OCI-LY7 (cell line): ENCODE data around the gene DHCR7. TPM values are rescaled to one million over a fixed set of nuclear protein-coding genes. Genes with fewer than 3 reads are reported as not detected.

Experiments
- BruUV-seq: library from RNA; stranded (reverse); fragments of 400-500 nt; replicated peaks from 2 replicates; lab custom pipeline; 2021; lab: Mats Ljungman, UMichigan
- CTCF ChIA-PET: fragments of 300-600 bp; sonication (Branson Sonifier 250); formaldehyde crosslinking; loops from one replicate; lab custom pipeline; 2022; ENCODE audit warnings: antibody characterized with exemption; ENCODE audit not compliant: unreplicated experiment; lab: Charles Lee
- POLR2A ChIA-PET: fragments of 300-600 bp; sonication (Branson Sonifier 250); formaldehyde crosslinking; loops from one replicate; lab custom pipeline; 2022; ENCODE audit warnings: antibody characterized with exemption; lab: Charles Lee
- DNase-seq: peaks from one replicate; pipeline ENCODE4 v3.0.0-alpha.2; 2015; ENCODE audit warnings: low spot score
- H2AFZ ChIP-seq: fragments of 200-600 bp; sonication (generic), shearing (Covaris generic); 2 replicates; pipeline ENCODE4 v1.6.1; 2014; ENCODE audit warnings: mild to moderate bottlenecking, antibody characterized with exemption, low read length, moderate library complexity
- H3K27ac ChIP-seq: fragments of 200-600 bp; sonication (generic); 2 replicates; pipeline ENCODE4 v1.5.1; 2014; ENCODE audit warnings: mixed run types, low read depth, mild to moderate bottlenecking, moderate library complexity, low read length, inconsistent platforms; ENCODE audit not compliant: poor library complexity, severe bottlenecking
- H3K36me3 ChIP-seq: fragments of 200-600 bp; sonication (generic); 2 replicates; pipeline ENCODE4 v1.6.1; 2014; ENCODE audit warnings: mild to moderate bottlenecking, antibody characterized with exemption, low read length, moderate library complexity, mixed read lengths; ENCODE audit not compliant: insufficient read depth
- H3K4me1 ChIP-seq: fragments of 200-600 bp; sonication (generic); 2 replicates; pipeline ENCODE4 v1.5.1; 2014; ENCODE audit warnings: mild to moderate bottlenecking, low read length; ENCODE audit not compliant: insufficient read depth, poor library complexity, severe bottlenecking
- H3K4me2 ChIP-seq: fragments of 200-600 bp; sonication (generic); 2 replicates; pipeline ENCODE4 v1.6.1; 2014; ENCODE audit warnings: mild to moderate bottlenecking, low read length
- H3K4me3 ChIP-seq: fragments of 200-600 bp; sonication (generic); 2 replicates; pipeline ENCODE4 v1.5.1; 2014; ENCODE audit warnings: mild to moderate bottlenecking, low read depth, low read length; ENCODE audit not compliant: poor library complexity, severe bottlenecking
- H3K79me2 ChIP-seq: fragments of 200-600 bp; sonication (generic); 2 replicates; pipeline ENCODE4 v1.6.1; 2016; ENCODE audit warnings: low read depth, mild to moderate bottlenecking, low read length, moderate library complexity, mixed read lengths; ENCODE audit not compliant: insufficient read depth
- H3K9me2 ChIP-seq: fragments of 200-600 bp; sonication (generic); 2 replicates; pipeline ENCODE4 v1.6.1; 2016; ENCODE audit warnings: mild to moderate bottlenecking, low read length, mixed read lengths; ENCODE audit not compliant: insufficient read depth
- H3K9me3 ChIP-seq: fragments of 200-600 bp; sonication (generic); 2 replicates; pipeline ENCODE4 v1.6.1; 2014; ENCODE audit warnings: mild to moderate bottlenecking, mixed run types, low read length, mixed read lengths
- H4K20me1 ChIP-seq: fragments of 200-600 bp; sonication (generic); 2 replicates; pipeline ENCODE4 v1.6.1; 2014; ENCODE audit warnings: mild to moderate bottlenecking, antibody characterized with exemption, low read length, moderate library complexity, mixed read lengths; ENCODE audit not compliant: insufficient read depth
- EZH2phosphoT487 ChIP-seq: fragments of 200-600 bp; sonication (generic); IDR thresholded peaks from 2 replicates; pipeline ENCODE4 v1.6.1; 2018; ENCODE audit warnings: low read depth, borderline replicate concordance, mild to moderate bottlenecking, mixed run types, antibody characterized with exemption, low read length, moderate library complexity, mixed read lengths
- intact Hi-C: fragments of 100-400 bp; cut with micrococcal nuclease; formaldehyde crosslinking; loops from one replicate; pipeline ENCODE4 v1.10.0; 2022; ENCODE audit not compliant: unreplicated experiment
- total RNA-seq, 2 experiments: library from RNA; depleted of rRNA in 1 of 2; stranded (reverse); fragments of >200 nt in 1 of 2; shearing (Covaris generic) in 1 of 2; gene quantifications; 2 replicates each; pipeline ENCODE4 v1.2.3, GENCODE V29; 2014 to 2022
- TF ChIP-seq, protein P1 (sequence below): fragments of 200-600 bp; sonication (generic); conservative IDR thresholded peaks from 2 replicates; pipeline ENCODE4 v1.5.1; 2014; ENCODE audit warnings: mild to moderate bottlenecking, antibody characterized with exemption, low read length, moderate library complexity, mixed read lengths

The DHCR7 gene
- total RNA-seq, 2 experiments from 2014 or later, result 33.4 to 110 TPM

DNA sequence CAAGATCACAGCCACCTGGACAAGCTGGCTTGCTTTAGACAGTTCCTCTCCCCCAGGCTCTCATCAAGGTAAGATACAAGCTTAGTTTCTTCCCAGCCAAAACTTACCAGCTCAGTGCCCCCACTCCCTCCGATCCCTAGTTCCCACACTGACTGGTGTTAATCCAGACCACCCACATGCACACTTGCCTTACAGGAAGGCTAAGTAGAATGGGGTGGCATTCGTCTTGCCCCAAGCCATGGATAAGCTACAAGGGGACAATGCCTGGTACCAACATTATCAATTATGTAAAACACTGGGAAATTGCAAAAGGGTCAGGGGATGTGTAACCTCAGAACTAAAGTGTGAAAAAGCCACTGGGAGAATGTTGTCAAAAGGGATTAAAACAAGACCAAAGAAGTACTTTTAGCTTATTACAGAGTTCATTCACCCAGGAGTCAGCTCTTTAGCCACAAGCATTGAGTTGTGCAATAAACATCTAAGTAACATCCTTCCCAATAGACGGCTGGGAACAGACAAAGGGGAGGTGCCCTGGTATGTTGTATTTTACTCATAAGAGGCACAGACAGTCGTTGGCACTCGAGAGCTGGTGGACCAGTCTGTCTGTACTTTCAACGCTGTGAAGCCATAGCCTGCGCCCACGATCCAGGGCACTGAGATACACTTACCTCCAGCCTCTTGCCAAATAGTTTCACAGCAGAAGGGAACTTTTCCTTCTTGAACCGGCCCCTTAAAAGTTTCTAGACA, 1.1 kb downstream of the DHCR7 start:
- ChIA-PET POLR2A (interaction anchor here (0.5 to 1.7 kb wide), 4 partner anchors 20 to 28 kb away, joined by 3 to 5 read pairs (median 4); no protein-coding TSS in a partner anchor), CTCF (no interaction called here)
- H3K4me2 ChIP-seq, result peak overlapping the region; percentile 90
- H3K4me3 ChIP-seq, result peak overlapping the region; percentile 91
- no peaks in the 10 kb centered on the region for H3K9me2 ChIP-seq
- DNase-seq, result no peak
- peaks cover 50% of the 10 kb centered on the region for H3K36me3 ChIP-seq
- peaks cover 34% of the 10 kb centered on the region for H3K4me1 ChIP-seq
- H3K9me3 ChIP-seq, result peaks cover 15% of the 10 kb centered on the region
- TSS peak; percentile 67 for BruUV-seq
- no peak overlapping the region for H3K27ac ChIP-seq
- intact Hi-C loops, result no loop called here
- TF ChIP-seq, protein P1, sequence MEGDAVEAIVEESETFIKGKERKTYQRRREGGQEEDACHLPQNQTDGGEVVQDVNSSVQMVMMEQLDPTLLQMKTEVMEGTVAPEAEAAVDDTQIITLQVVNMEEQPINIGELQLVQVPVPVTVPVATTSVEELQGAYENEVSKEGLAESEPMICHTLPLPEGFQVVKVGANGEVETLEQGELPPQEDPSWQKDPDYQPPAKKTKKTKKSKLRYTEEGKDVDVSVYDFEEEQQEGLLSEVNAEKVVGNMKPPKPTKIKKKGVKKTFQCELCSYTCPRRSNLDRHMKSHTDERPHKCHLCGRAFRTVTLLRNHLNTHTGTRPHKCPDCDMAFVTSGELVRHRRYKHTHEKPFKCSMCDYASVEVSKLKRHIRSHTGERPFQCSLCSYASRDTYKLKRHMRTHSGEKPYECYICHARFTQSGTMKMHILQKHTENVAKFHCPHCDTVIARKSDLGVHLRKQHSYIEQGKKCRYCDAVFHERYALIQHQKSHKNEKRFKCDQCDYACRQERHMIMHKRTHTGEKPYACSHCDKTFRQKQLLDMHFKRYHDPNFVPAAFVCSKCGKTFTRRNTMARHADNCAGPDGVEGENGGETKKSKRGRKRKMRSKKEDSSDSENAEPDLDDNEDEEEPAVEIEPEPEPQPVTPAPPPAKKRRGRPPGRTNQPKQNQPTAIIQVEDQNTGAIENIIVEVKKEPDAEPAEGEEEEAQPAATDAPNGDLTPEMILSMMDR, result no peak
- H2AFZ ChIP-seq, result no peak overlapping the region
- H3K79me2 ChIP-seq, result peaks cover 27% of the 10 kb centered on the region; the same call in 1 of the 2 replicates
- no peaks in the 10 kb centered on the region for H4K20me1 ChIP-seq

DNA sequence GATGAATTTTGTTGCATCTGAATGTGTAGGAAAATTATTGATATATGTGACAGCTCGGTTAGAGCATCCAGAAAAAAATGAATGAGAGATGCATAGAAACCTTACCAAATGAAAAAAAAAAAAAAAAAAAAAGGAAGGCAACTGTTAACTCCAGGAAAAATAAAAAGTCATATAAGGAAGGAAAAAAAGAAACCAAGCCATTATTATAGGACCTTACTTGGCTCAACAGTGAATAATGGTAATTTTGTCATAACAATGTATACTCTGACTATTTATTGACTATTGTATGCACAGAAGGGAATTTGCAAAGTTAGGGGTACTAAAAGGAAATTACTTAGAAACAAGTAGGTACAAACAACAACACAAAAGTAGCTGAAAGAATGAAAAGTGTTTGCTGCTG, 2.0 kb downstream of the DHCR7 start:
- H3K9me3 ChIP-seq, result peaks cover 15% of the 10 kb centered on the region
- peaks cover 24% of the 10 kb centered on the region for H3K4me1 ChIP-seq
- no peak overlapping the region for H3K4me2 ChIP-seq
- H3K79me2 ChIP-seq, result peaks cover 26% of the 10 kb centered on the region; the same call in 1 of the 2 replicates
- H3K36me3 ChIP-seq, result peaks cover 60% of the 10 kb centered on the region
- no peak overlapping the region for H3K4me3 ChIP-seq
- BruUV-seq, result no TSS peak
- H3K27ac ChIP-seq, result no peak overlapping the region
- DNase-seq, result no peak
- H2AFZ ChIP-seq, result no peak overlapping the region
- no peaks in the 10 kb centered on the region for H3K9me2 ChIP-seq
- POLR2A ChIA-PET, result interaction anchor here (0.6 to 1.3 kb wide), 2 partner anchors 28 to 1723 kb away, joined by 3 to 5 read pairs; no protein-coding TSS in a partner anchor
- no peaks in the 10 kb centered on the region for H4K20me1 ChIP-seq
- intact Hi-C loops, result no loop called here
- CTCF ChIA-PET, result no interaction called here
- TF ChIP-seq EZH2phosphoT487, result no peak
- TF ChIP-seq, protein P1, result no peak

DNA sequence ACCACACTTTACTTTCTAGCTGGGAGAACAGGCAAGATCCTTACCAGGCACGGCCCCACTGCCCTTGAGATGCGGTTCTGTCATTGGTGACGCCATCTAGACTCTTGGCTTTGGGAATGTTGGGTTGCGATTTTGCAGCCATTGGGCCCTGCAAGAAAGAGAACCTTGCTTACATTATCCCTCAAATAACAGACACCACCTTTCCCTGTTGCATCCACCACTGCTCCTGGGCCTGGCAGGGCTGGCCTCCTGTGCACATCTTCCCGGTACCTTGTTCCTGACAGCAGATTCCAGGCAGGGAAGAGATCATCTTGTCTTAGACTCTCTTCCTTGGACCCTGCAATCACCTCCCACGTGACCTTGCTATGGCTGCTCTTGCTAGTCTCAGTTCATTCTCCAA, 3.4 kb downstream of the DHCR7 start:
- POLR2A ChIA-PET, result interaction anchor here (0.7 to 1.3 kb wide), 2 partner anchors 26 to 248 kb away, joined by 3 read pairs; no protein-coding TSS in a partner anchor
- peaks cover 15% of the 10 kb centered on the region for H3K9me3 ChIP-seq
- H3K9me2 ChIP-seq, result no peaks in the 10 kb centered on the region
- TF ChIP-seq, protein P1, result no peak
- TF ChIP-seq EZH2phosphoT487, result no peak
- peaks cover 73% of the 10 kb centered on the region for H3K36me3 ChIP-seq
- no peak for DNase-seq
- H3K27ac ChIP-seq, result no peak overlapping the region
- BruUV-seq, result no TSS peak
- peaks cover 12% of the 10 kb centered on the region; the same call in 1 of the 2 replicates for H3K79me2 ChIP-seq
- H2AFZ ChIP-seq, result no peak overlapping the region
- no peak overlapping the region for H3K4me3 ChIP-seq
- intact Hi-C loops, result no loop called here
- CTCF ChIA-PET, result no interaction called here
- no peak overlapping the region for H3K4me2 ChIP-seq
- H3K4me1 ChIP-seq, result peaks cover 11% of the 10 kb centered on the region
- no peaks in the 10 kb centered on the region for H4K20me1 ChIP-seq
